Activated T-cell treated with anti-CD3 and anti-CD28 coated beads, Interleukin-2, amount 50 U/mL, for 1 hour (primary cell): Measurements from ENCODE around the gene ACTA2.

ENCODE experiments used
- DNase-seq: peaks from one replicate; pipeline ENCODE4 v3.0.0-alpha.2; 2020

Gene ACTA2

DNA sequence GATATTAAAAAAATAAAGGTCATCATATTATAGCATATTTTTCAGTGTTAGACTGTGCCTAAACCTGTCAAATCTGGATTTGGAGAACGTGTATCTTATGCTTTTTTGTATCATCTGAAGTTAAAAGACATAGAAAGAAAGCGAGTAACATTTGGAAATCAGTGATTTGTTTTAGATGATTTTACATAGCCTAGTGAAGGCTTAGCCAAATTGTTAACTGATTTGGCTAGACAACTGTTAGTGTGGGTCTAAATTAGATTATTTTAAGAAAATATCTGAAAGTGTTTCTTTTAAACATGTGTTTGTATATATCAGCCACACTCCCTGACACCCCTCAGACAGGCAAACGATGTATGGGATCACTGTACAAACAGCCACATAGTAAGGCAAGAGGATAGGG is 35.6 kb downstream of the ACTA2 start:
- no peak for DNase-seq

GRCh38 chr10:88916231-88916630 is 36.3 kb downstream of the ACTA2 start:
- DNase-seq: no peak

DNA sequence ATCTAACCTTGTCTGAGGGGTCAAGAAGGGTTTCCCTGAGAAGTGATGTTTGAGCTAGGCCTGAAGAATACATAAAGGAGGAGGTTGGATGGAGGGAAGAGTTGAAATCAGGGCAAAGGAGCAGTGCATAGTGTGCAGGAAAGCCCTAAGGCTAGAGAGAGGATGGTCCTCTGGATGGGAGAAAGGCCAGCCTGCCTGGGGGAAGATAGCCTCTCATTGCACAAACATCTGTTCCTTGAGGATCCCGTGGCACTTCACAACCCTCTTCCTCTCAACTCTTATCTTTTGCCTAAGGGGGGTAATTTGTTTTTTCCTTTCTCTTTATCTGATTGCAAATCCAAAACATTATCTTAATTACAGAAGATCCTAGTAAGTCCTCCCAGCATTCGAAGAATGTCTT is 36.8 kb downstream of the ACTA2 start:
- no peak for DNase-seq

GRCh38 chr10:88913788-88914187 is 38.8 kb downstream of the ACTA2 start:
- DNase-seq: no peak

DNA sequence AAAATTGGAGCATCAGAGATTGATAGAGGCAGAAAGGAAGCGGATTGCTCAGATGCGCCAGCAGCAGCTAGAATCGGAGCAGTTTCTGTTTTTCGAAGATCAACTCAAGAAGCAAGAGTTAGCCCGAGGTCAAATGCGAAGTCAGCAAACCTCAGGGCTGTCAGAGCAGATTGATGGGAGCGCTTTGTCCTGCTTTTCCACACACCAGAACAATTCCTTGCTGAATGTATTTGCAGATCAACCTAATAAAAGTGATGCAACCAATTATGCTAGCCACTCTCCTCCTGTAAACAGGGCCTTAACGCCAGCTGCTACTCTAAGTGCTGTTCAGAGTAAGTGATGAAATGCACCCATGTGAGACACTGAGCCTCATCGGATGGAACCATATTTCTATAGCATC is 39.4 kb downstream of the ACTA2 start:
- DNase-seq: no peak

DNA sequence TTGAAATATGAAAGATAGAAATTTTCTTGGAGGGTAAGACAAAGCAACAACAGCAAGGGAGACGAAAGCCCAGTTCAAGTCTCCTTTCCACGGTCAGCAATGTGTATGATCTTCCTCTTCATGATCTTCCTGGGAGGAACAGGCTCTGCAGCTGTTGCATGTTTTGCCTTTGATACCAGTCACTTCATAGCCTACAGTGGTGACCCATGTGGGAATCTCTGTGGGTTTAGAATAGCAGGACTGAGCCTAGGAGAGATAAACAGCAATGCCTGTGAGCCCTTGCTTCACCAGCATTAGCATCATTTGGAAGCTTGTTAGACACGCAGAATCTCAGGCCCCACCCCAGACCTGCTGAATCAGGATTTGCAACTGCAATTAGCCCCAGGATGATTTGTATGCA is 40.7 kb downstream of the ACTA2 start:
- DNase-seq: no peak

DNA sequence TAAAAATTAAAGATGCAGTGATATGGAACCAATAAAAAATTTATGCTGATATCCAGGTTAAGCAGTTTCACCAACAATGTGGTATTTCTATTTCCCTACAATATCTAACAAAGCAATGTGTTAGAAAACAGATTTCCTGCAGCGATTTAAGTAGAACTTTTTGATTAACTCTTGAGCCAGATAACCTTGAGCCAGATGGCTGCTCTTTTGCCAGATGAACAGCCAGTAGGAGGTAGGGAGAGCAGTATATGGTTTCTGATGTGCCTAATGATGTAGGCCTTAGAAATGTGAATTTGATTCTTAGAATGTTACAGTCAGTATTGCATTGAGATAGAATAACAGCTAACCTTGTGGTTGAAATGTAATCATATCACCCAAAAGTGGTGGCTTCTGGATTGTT is 41.5 kb downstream of the ACTA2 start:
- no peak for DNase-seq

DNA sequence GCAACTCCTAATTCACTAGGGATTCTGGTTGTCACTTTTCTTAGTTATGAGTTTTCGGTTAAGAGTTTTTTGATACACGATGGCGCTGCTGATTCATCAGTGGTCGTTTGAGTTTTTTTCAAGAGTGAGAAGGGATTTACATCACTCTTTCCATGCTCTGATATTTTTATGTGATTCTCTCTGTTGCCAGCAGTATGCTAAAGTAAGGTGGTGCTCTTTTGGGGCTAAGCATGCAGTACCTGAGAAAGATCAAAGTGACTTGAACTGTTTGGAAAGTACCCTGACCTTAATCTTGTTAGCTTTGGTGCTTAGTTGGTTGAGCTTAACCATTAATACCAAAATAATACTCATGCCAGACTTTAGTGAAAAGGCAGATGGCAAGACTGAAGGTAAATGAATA is 44.4 kb downstream of the ACTA2 start:
- no peak for DNase-seq

DNA sequence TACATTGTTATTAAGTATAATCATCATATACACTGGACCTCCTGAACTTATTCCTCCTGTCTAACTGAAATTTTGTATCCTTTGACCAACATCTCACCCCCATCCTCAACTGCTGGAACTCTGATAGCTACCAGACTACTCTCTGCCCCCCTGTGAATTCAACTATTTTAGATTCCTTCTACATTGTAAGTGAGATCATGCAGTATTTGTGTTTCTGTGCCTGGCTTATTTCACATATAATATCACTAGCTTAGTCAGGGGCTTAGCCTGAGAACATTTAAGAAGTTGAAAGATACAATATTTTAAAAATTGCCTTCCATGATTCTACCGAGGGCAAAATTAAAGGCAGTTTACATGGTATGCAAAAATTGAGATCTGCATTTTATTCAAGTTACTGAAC is 45.7 kb downstream of the ACTA2 start:
- no peak for DNase-seq

GRCh38 chr10:88903715-88904114 is 48.9 kb downstream of the ACTA2 start:
- no peak for DNase-seq

DNA sequence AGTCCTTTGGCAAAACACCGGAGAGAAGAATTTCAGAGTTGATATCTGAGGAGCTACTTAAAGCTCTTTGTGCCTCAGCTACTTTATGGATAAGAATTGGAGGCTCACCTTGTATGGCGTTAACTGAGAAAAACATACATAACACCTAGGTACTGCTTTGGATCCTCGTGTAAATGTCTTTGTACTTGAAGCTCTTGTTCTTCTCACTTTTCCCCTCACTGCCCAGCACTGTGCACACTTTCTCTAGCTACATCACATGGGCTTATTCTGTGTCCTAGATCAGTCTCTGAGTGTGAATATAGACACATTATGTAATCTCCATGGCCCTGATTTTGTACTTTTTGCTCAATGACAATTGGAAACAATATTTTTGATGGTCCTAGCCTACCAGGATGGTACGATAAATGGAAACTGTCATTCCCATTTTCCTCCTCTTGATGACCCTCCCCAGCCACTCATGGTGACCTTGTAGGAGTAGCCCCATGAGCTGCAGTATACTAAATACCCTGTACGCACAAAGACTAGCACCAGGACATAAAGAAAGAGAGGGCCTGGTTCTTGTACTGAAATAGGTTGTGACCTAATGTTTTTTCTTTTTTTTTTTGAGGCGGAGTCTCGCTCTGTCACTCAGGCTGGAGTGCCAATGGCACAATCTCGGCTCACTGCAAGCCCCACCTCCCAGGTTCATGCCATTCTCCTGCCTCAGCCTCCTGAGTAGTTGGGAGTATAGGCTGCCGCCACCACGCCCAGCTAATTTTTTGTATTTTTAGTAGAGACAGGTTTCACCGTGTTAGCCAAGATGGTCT is 50.4 kb downstream of the ACTA2 start:
- no peak for DNase-seq

DNA sequence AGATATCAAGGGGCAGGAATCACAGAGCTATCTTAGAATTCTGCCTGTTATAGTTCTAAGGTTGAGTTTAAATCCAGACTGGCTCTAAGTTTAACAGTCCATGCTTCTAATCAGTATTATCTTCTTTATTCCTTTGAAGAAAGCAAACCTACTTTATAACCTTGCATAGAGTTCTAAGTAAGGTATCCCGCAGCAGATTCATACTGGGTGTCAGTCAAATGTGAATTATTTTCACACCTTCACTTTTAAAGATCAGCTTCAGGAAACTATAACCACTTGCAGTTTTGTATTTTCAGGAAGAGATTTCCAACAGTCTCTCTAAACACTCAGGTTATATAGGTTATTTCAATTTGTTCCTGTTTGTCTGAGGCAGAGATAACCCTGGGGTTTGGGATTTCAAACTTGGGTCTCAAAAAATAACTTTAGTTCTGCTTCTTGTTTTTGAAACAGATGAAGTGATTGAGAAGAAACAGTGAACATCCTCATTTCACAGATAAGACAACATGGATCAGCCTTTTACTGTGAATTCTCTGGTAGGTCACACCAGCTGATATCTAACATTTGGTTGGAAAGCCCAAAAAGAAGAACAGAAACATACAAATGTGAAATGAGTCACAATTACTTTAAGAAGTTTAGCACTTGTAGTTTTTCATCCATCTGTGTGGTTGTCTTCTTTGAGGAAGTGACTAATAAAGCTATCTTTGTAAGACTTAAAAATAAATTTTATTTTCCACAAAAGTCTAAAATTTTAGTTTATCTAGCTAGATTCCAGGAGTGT is 51.2 kb downstream of the ACTA2 start:
- DNase-seq: no peak

- no peak for DNase-seq
These were observed 52.7 kb downstream of the ACTA2 start for GRCh38 chr10:88899886-88900285.

- no peak for DNase-seq
These were observed 53.8 kb downstream of the ACTA2 start for GRCh38 chr10:88898727-88899126.

GRCh38 chr10:88896994-88897853 is 55.3 kb downstream of the ACTA2 start:
- no peak for DNase-seq

DNA sequence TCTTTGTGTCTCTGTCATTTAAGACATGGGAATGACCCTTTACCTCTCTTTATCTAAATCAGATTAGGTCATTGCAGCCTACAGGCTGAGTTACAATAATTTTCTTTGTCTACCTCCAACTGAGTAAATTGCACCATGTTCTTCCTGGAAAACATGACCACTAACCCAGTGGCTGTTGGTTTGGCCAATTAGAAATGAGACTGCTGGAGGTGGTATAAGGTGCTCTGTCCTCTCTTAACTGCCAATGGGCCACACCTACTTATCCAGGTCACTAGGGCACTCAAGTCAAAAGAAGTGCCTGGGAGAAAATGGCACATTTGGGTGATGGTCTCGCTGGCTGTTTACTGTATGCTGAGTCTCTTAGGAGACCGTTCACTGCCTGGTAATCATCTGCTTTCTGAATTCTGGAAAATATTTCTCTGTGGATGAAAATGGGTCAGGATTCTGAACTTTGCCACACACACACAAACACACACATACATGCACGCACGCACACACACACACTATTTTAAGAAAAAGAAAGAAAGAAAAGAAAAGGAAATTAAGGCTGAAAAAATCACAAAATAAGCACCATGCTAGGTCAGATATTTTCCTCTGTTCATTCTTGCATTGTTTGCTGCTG is 56.1 kb downstream of the ACTA2 start:
- DNase-seq: no peak

DNA sequence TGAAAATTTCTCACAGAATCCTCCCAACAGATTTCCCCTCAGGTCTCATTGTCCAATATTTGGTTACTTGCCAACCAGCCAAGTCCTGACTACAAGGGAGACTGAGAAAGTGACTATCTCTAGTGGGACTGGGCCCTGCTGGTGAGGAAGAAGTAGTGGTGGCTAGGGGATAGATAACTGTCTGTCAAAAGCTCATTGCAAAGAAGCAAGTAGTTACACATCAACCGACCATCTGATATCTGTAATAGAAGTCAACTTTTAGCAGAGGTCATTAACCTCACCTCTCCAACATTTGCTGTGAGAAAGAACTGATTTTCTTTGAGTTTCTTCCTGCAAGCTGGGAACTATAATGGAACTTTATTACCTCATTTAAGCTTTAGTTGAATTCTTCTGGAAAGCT is 57.3 kb downstream of the ACTA2 start:
- no peak for DNase-seq

DNA sequence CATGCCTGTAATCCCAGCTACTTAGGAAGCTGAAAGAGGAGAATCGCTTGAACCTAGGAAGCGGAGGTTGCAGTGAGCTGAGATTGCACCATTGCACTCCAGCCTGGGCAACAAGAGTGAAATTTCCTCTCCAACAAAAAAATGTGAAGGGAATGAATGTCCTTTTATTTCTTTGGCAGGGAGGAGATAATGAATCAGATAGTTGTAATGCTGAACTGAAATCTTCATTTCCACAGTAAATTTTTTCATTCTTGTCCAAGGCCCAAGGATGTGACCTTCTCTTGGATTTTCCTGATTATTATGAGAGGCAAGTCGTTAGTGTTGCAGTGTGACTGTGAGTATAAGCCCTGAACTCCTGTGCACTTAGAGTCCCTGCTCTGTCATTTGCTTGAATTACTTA is 59.0 kb downstream of the ACTA2 start:
- no peak for DNase-seq

GRCh38 chr10:88892222-88892967 is 60.2 kb downstream of the ACTA2 start:
- DNase-seq: no peak

DNA sequence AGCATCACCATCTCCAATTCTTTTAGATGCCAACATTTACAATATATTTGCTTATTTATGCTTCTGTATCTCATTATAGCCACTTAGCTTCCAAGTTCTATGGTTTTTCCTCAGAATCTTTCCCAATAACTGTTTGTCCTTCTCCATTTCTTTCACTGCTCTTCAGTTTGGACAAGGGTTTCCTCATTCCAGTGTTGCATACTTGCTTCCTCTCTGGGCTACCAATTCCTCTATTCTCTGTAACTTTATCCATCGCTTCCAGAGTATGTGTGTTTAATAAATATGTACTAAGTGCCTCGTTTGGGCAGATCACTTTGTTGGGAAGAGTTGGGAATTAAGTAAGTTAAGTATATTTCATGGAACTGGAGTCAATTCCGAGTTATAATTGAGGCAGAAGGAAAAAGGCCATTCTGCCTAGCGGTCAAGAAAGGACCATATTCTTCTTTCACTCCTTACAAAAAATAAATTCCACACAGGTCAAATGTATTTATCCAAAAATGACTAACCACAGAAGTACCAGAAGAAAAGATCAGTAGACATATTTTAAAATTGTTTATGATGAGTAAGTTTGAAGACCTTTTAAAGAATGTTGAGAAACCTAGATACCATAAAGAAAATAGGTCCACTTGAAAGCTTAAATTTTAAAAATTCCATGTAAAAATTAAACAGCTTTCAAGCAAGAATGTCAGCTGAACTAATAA is 61.7 kb downstream of the ACTA2 start:
- no peak for DNase-seq

- DNase-seq: no peak
These were observed 62.8 kb downstream of the ACTA2 start for GRCh38 chr10:88889559-88890337.
